Keratinocyte (primary cell): ENCODE data around the gene SMPDL3A. TPM values are rescaled to one million over a fixed set of nuclear protein-coding genes. Genes with fewer than 3 reads are reported as not detected.
"Not testable (repeated sequence)": the region's sequence is repeated elsewhere in the genome, so short reads cannot be mapped to it uniquely, and the experiment has no call there.

Experiments
- DNase-seq: peaks from one replicate; pipeline ENCODE4 v3.0.0-alpha.2; 2011; ENCODE audit warnings: low read depth, missing footprints, low spot score
- FAIRE-seq: peaks from 2 replicates; lab custom pipeline; 2011; peaks lifted over from hg19 to GRCh38; lab: Jason Lieb, UNC
- H2AFZ ChIP-seq: 2 replicates; pipeline ENCODE4 v1.6.0; 2012; ENCODE audit warnings: low read length, control low read depth, inconsistent platforms; ENCODE audit not compliant: control insufficient read depth
- H3K27ac ChIP-seq: 2 replicates; pipeline ENCODE4 v1.5.1; 2011; ENCODE audit warnings: low read length; ENCODE audit not compliant: control insufficient read depth, insufficient read depth
- H3K27me3 ChIP-seq: 3 replicates; pipeline ENCODE4 v1.6.0; 2011; ENCODE audit warnings: low read length; ENCODE audit not compliant: control insufficient read depth, insufficient read depth; ENCODE audit errors: extremely low read depth
- H3K36me3 ChIP-seq, 2 experiments: 2 replicates in 1 of 2; 3 replicates in 1 of 2; pipeline ENCODE4 v1.5.1; 2011; ENCODE audit warnings: low read length in 2 of 2, mild to moderate bottlenecking in 1 of 2; ENCODE audit not compliant: control insufficient read depth in 2 of 2, insufficient read depth in 2 of 2; ENCODE audit errors: extremely low read depth in 1 of 2
- H3K4me1 ChIP-seq: 3 replicates; pipeline ENCODE4 v1.5.1; 2011; ENCODE audit warnings: low read length; ENCODE audit not compliant: control insufficient read depth, insufficient read depth; ENCODE audit errors: extremely low read depth
- H3K4me2 ChIP-seq: 3 replicates; pipeline ENCODE4 v1.6.0; 2011; ENCODE audit warnings: low read depth, low read length; ENCODE audit not compliant: control insufficient read depth, insufficient read depth; ENCODE audit errors: extremely low read depth
- H3K4me3 ChIP-seq, 3 experiments: fragments of 200-600 bp in 1 of 3; sonication (generic) in 1 of 3; 2 replicates in 2 of 3; 3 replicates in 1 of 3; pipeline ENCODE4 v1.5.1; 2011 to 2016; ENCODE audit warnings: low read length in 3 of 3, mild to moderate bottlenecking in 3 of 3, control low read depth in 2 of 3, inconsistent platforms in 1 of 3, low read depth in 1 of 3, mixed read lengths in 1 of 3, mixed run types in 1 of 3, moderate library complexity in 1 of 3; ENCODE audit not compliant: control insufficient read depth in 2 of 3, insufficient read depth in 2 of 3; ENCODE audit errors: extremely low read depth in 1 of 3
- H3K79me2 ChIP-seq: 2 replicates; pipeline ENCODE4 v1.6.0; 2012; ENCODE audit warnings: low read length; ENCODE audit not compliant: control insufficient read depth, insufficient read depth
- H3K9ac ChIP-seq: 3 replicates; pipeline ENCODE4 v1.6.0; 2011; ENCODE audit warnings: low read length; ENCODE audit not compliant: control insufficient read depth, insufficient read depth; ENCODE audit errors: extremely low read depth
- H3K9me1 ChIP-seq: 3 replicates; pipeline ENCODE4 v1.6.0; 2011; ENCODE audit warnings: low read length; ENCODE audit not compliant: control insufficient read depth, insufficient read depth; ENCODE audit errors: extremely low read depth
- H3K9me3 ChIP-seq: 2 replicates; pipeline ENCODE4 v1.5.1; 2012; ENCODE audit warnings: low read depth, low read length; ENCODE audit not compliant: control insufficient read depth
- H4K20me1 ChIP-seq: 3 replicates; pipeline ENCODE4 v1.6.0; 2011; ENCODE audit warnings: low read length; ENCODE audit not compliant: control insufficient read depth, insufficient read depth; ENCODE audit errors: extremely low read depth
- CTCF ChIP-seq, 3 experiments: IDR thresholded peaks in 1 of 3; conservative IDR thresholded peaks in 1 of 3; optimal IDR thresholded peaks in 1 of 3; 2 replicates in 2 of 3; 3 replicates in 1 of 3; pipeline versions ENCODE3 to v1.5.1; 2011; ENCODE audit warnings: low read length in 3 of 3, mild to moderate bottlenecking in 3 of 3, moderate library complexity in 2 of 3, control low read depth in 1 of 3, inconsistent platforms in 1 of 3; ENCODE audit not compliant: insufficient read depth in 2 of 3; ENCODE audit errors: extremely low read depth in 1 of 3
- EZH2 ChIP-seq: IDR thresholded peaks from one replicate; pipeline ENCODE4 v1.6.1; 2012; ENCODE audit warnings: inconsistent platforms, mild to moderate bottlenecking, low read length, moderate library complexity
- dilution Hi-C: fragments of 300-500 bp; cut with MboI; formaldehyde crosslinking; loops from one replicate; pipeline ENCODE4 v1.7.0; 2020; ENCODE audit warnings: low sequenced_read_pairs; ENCODE audit not compliant: extremely low pct_ligation_motif_present
- polyA plus RNA-seq, 5 experiments: library from polyadenylated mRNA; depleted of rRNA in 3 of 5; stranded (reverse) in 3 of 5; stranded (forward) in 1 of 5; unstranded in 1 of 5; fragments of >200 nt; gene quantifications; 1 replicate in 1 of 5; 2 replicates in 3 of 5; 3 replicates in 1 of 5; pipeline versions ENCODE4 v1.2.1 to v1.2.3, GENCODE V29; 2011 to 2012; ENCODE audit warnings: missing spikeins in 2 of 5, low read depth in 1 of 5, low replicate concordance in 1 of 5

Gene SMPDL3A
- polyA plus RNA-seq, 1 donor (not counting 4 experiments of a cell fraction or from before 2014, with no cell fraction given): 10.8 TPM

DNA sequence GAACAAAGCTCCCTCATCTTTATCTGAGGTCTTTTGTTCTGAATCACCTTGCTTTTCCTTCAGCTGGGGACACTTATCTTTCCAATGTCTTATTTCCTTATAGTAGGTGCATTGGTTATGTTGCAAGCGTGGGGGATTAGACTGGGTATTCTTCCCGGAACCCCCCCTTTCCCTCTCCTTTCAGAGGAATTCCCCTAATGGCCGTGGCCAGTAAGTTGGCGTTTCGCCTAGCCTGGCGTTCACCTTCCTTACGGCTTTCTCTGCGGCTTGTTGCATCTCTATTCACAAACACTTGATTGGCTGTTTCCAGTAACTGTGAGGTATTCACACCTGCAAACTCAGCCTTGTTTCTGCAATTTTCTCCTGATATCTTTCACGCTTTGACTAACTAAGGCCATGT lies 42.4 kb upstream of the SMPDL3A start:
- Histone ChIP-seq H3K9me1 (no peaks in the 10 kb centered on the region), H3K4me3 (no peak overlapping the region), H3K79me2 (no peaks in the 10 kb centered on the region), H3K36me3 (no peaks in the 10 kb centered on the region), H3K9ac (no peak overlapping the region), H4K20me1 (no peaks in the 10 kb centered on the region), H3K9me3 (no peaks in the 10 kb centered on the region), H3K27me3 (no peaks in the 10 kb centered on the region), H3K27ac (no peak overlapping the region), H2AFZ (no peak overlapping the region), H3K4me1 (no peaks in the 10 kb centered on the region), H3K4me2 (no peak overlapping the region)
- no peak for DNase-seq
- TF ChIP-seq CTCF (optimal IDR thresholded peaks at IDR 0.05 in 1 of 3, IDR thresholded peaks at IDR 0.05 in 1 of 3, conservative IDR thresholded peaks at IDR 0.05 in 1 of 3; ENCODE audit: extremely low read depth in 1 of 3, insufficient read depth in 2 of 3, low read length in 3 of 3): no peak
- TF ChIP-seq EZH2: no peak
- dilution Hi-C loops: no loop called here
- FAIRE-seq: no peak

- Histone ChIP-seq H3K4me2 (no peak overlapping the region), H3K79me2 (no peaks in the 10 kb centered on the region), H3K9me1 (no peaks in the 10 kb centered on the region), H4K20me1 (no peaks in the 10 kb centered on the region), H3K27ac (no peak overlapping the region), H3K9me3 (no peaks in the 10 kb centered on the region), H3K4me1 (no peaks in the 10 kb centered on the region), H2AFZ (no peak overlapping the region), H3K36me3 (no peaks in the 10 kb centered on the region), H3K4me3 (no peak overlapping the region), H3K9ac (no peak overlapping the region), H3K27me3 (no peaks in the 10 kb centered on the region)
- no peak for TF ChIP-seq CTCF (optimal IDR thresholded peaks at IDR 0.05 in 1 of 3, IDR thresholded peaks at IDR 0.05 in 1 of 3, conservative IDR thresholded peaks at IDR 0.05 in 1 of 3; ENCODE audit: extremely low read depth in 1 of 3, insufficient read depth in 2 of 3, low read length in 3 of 3)
- no peak for DNase-seq
- dilution Hi-C loops: no loop called here
- FAIRE-seq: no peak
These were observed 41.5 kb upstream of the SMPDL3A start for GRCh38 chr6:122747573-122747972.

DNA sequence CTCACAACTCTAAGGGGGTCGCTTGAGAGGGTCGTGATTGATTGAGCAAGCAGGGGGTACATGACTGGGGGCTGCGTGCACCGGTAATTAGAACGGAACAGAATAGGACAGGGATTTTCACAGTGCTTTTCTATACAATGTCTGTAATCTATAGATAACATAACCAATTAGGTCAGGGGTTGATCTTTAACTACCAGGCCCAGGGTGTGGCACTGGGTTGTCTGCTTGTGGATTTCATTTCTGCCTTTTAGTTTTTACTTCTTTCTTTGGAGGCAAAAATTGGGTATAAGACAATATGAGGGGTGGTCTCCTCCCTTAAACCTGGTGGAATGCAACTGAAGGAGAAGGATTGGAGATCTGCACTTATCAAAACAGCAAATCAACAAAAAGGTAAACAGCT lies 40.1 kb upstream of the SMPDL3A start:
- H2AFZ ChIP-seq, H3K4me2 ChIP-seq, H3K4me1 ChIP-seq, H3K79me2 ChIP-seq, dilution Hi-C loops, H3K4me3 ChIP-seq, H3K27me3 ChIP-seq, H4K20me1 ChIP-seq, H3K9me1 ChIP-seq, H3K27ac ChIP-seq, DNase-seq, H3K36me3 ChIP-seq, H3K9ac ChIP-seq, H3K9me3 ChIP-seq, FAIRE-seq: not testable (repeated sequence)
